H1 (cell line): ENCODE measurements around the gene RADIL. TPM values are rescaled to one million over a fixed set of nuclear protein-coding genes. Genes with fewer than 3 reads are reported as not detected.

Experiments
- CTCF ChIA-PET: fragments of 300-600 bp; sonication (Branson Sonifier 250); formaldehyde crosslinking; loops from one replicate; lab custom pipeline; 2021; ENCODE audit not compliant: partially characterized antibody; lab: Charles Lee
- POLR2A ChIA-PET: fragments of 300-600 bp; sonication (Branson Sonifier 250); formaldehyde crosslinking; loops from one replicate; lab custom pipeline; 2021; ENCODE audit warnings: inconsistent platforms; ENCODE audit not compliant: partially characterized antibody; lab: Charles Lee
- DNase-seq, 2 experiments: peaks; one replicate each; pipeline versions ENCODE4 v3.0.0 to v3.0.0-alpha.2; 2010 to 2022; ENCODE audit warnings: low spot score in 2 of 2, low read depth in 1 of 2, mixed read lengths in 1 of 2
- FAIRE-seq: peaks from 2 replicates; lab custom pipeline; 2011; peaks lifted over from hg19 to GRCh38; lab: Jason Lieb, UNC
- H2AFZ ChIP-seq: 2 replicates; pipeline ENCODE4 v1.8.1; 2012; ENCODE audit warnings: low read length, inconsistent platforms
- H2AK5ac ChIP-seq: 2 replicates; pipeline ENCODE4 v1.6.1; 2013; ENCODE audit warnings: low read depth, low read length
- H2BK120ac ChIP-seq: replicated peaks from 2 replicates; pipeline ENCODE3; 2013; ENCODE audit warnings: low read depth, low read length, inconsistent platforms
- H2BK12ac ChIP-seq: 2 replicates; pipeline ENCODE4 v1.6.1; 2013; ENCODE audit warnings: low read depth, low read length
- H2BK15ac ChIP-seq: 2 replicates; pipeline ENCODE4 v1.6.1; 2013; ENCODE audit warnings: low read length
- H2BK20ac ChIP-seq: 2 replicates; pipeline ENCODE4 v1.6.1; 2013; ENCODE audit warnings: low read length
- H2BK5ac ChIP-seq: 2 replicates; pipeline ENCODE4 v1.6.1; 2013; ENCODE audit warnings: low read depth, low read length
- H3K14ac ChIP-seq: 2 replicates; pipeline ENCODE4 v1.6.1; 2013; ENCODE audit warnings: inconsistent platforms; ENCODE audit not compliant: insufficient read length
- H3K18ac ChIP-seq: 2 replicates; pipeline ENCODE4 v1.6.1; 2013; ENCODE audit warnings: low read length; ENCODE audit errors: extremely low read depth
- H3K23ac ChIP-seq: 2 replicates; pipeline ENCODE4 v1.6.1; 2013; ENCODE audit warnings: inconsistent platforms; ENCODE audit not compliant: insufficient read length
- H3K23me2 ChIP-seq: 2 replicates; pipeline ENCODE4 v1.6.1; 2013; ENCODE audit warnings: low read depth, low read length
- H3K27ac ChIP-seq: 2 replicates; pipeline ENCODE4 v1.6.1; 2011; ENCODE audit warnings: low read depth, low read length, inconsistent platforms
- H3K27me3 ChIP-seq, 4 experiments: replicated peaks in 1 of 4; 1 replicate in 1 of 4; 2 replicates in 3 of 4; pipeline versions ENCODE4 v1.6.1 to v1.8.1; 2011 to 2013; ENCODE audit warnings: low read length in 3 of 4, mild to moderate bottlenecking in 3 of 4, inconsistent platforms in 2 of 4, mixed read lengths in 2 of 4, moderate library complexity in 1 of 4; ENCODE audit not compliant: control insufficient read depth in 3 of 4, insufficient read depth in 3 of 4; ENCODE audit errors: extremely low read depth in 1 of 4
- H3K36me3 ChIP-seq, 4 experiments: 2 replicates each; pipeline versions ENCODE4 v1.6.1 to v1.8.1; 2011 to 2013; ENCODE audit warnings: mild to moderate bottlenecking in 4 of 4, low read length in 3 of 4, moderate library complexity in 2 of 4, control low read depth in 1 of 4, inconsistent platforms in 1 of 4; ENCODE audit not compliant: insufficient read depth in 4 of 4, control insufficient read depth in 2 of 4
- H3K4ac ChIP-seq: replicated peaks from 2 replicates; pipeline ENCODE3; 2013; ENCODE audit warnings: low read length, low read depth, mixed read lengths, inconsistent platforms; ENCODE audit not compliant: insufficient read length
- H3K4me1 ChIP-seq, 4 experiments: replicated peaks in 1 of 4; 1 replicate in 1 of 4; 2 replicates in 3 of 4; pipeline versions ENCODE4 v1.6.1 to v1.8.1; 2011 to 2013; ENCODE audit warnings: low read length in 3 of 4, inconsistent platforms in 2 of 4, mixed read lengths in 1 of 4; ENCODE audit not compliant: insufficient read depth in 4 of 4, control insufficient read depth in 3 of 4
- H3K4me2 ChIP-seq, 2 experiments: 2 replicates each; pipeline versions ENCODE4 v1.6.1 to v1.8.1; 2011 to 2013; ENCODE audit warnings: low read depth in 2 of 2, low read length in 2 of 2, control low read depth in 1 of 2, inconsistent platforms in 1 of 2, mild to moderate bottlenecking in 1 of 2; ENCODE audit not compliant: insufficient read depth in 1 of 2
- H3K4me3 ChIP-seq, 4 experiments: fragments of 200-600, 300-600 bp in 1 of 4; sonication (generic), shearing (Covaris generic), sonication (Bioruptor Twin) in 1 of 4; 2 replicates each; pipeline versions ENCODE4 v1.5.1 to v1.8.1; 2011 to 2016; ENCODE audit warnings: low read length in 4 of 4, low read depth in 3 of 4, control low read depth in 2 of 4, inconsistent platforms in 2 of 4, mild to moderate bottlenecking in 2 of 4, mixed read lengths in 1 of 4, moderate library complexity in 1 of 4; ENCODE audit not compliant: insufficient read depth in 2 of 4; ENCODE audit errors: extremely low read depth in 1 of 4
- H3K56ac ChIP-seq: replicated peaks from 2 replicates; pipeline ENCODE3; 2013; ENCODE audit warnings: low read depth, mild to moderate bottlenecking, mixed read lengths, low read length, inconsistent platforms; ENCODE audit not compliant: insufficient read length
- H3K79me1 ChIP-seq: 2 replicates; pipeline ENCODE4 v1.6.1; 2013; ENCODE audit warnings: low read depth, low read length, control low read depth
- H3K79me2 ChIP-seq, 2 experiments: 2 replicates each; pipeline versions ENCODE4 v1.6.1 to v1.8.1; 2012 to 2013; ENCODE audit warnings: low read length in 2 of 2, mild to moderate bottlenecking in 2 of 2, inconsistent platforms in 1 of 2; ENCODE audit not compliant: insufficient read depth in 2 of 2, control insufficient read depth in 1 of 2
- H3K9ac ChIP-seq, 4 experiments: replicated peaks in 1 of 4; 1 replicate in 1 of 4; 2 replicates in 3 of 4; pipeline versions ENCODE4 v1.6.1 to v1.8.1; 2011 to 2013; ENCODE audit warnings: low read depth in 3 of 4, low read length in 3 of 4, control low read depth in 2 of 4, mild to moderate bottlenecking in 2 of 4, moderate library complexity in 2 of 4, inconsistent platforms in 1 of 4; ENCODE audit errors: extremely low read depth in 1 of 4
- H3K9me3 ChIP-seq, 2 experiments: 2 replicates each; pipeline versions ENCODE4 v1.6.1 to v1.8.1; 2012 to 2013; ENCODE audit warnings: mild to moderate bottlenecking in 2 of 2, moderate library complexity in 2 of 2, control low read depth in 1 of 2, inconsistent platforms in 1 of 2, low read depth in 1 of 2, low read length in 1 of 2, mixed read lengths in 1 of 2; ENCODE audit not compliant: insufficient read depth in 2 of 2
- H4K20me1 ChIP-seq, 2 experiments: replicated peaks in 1 of 2; 2 replicates each; pipeline versions ENCODE3 to v1.8.1; 2011 to 2013; ENCODE audit warnings: inconsistent platforms in 2 of 2, low read length in 2 of 2, mild to moderate bottlenecking in 1 of 2; ENCODE audit not compliant: insufficient read depth in 2 of 2, control insufficient read depth in 1 of 2
- H4K5ac ChIP-seq: 2 replicates; pipeline ENCODE4 v1.6.1; 2013; ENCODE audit warnings: low read length, low read depth, mixed read lengths, inconsistent platforms; ENCODE audit not compliant: insufficient read length
- H4K8ac ChIP-seq: 2 replicates; pipeline ENCODE4 v1.8.0; 2013; ENCODE audit warnings: mild to moderate bottlenecking, moderate library complexity, low read length, inconsistent platforms; ENCODE audit not compliant: insufficient read depth; ENCODE audit errors: extremely low read depth
- H4K91ac ChIP-seq: replicated peaks from 2 replicates; pipeline ENCODE3; 2013; ENCODE audit warnings: low read length, mixed read lengths, inconsistent platforms; ENCODE audit not compliant: insufficient read length
- ATF3 ChIP-seq: IDR thresholded peaks from 2 replicates; pipeline ENCODE4 v1.6.1; 2011; ENCODE audit warnings: low read depth, mild to moderate bottlenecking, low read length; ENCODE audit not compliant: insufficient read depth
- MAFK ChIP-seq: IDR thresholded peaks from 2 replicates; pipeline ENCODE4 v1.6.1; 2012; ENCODE audit warnings: low read depth, mild to moderate bottlenecking, improper control_type of control experiment, low read length
- RBBP5 ChIP-seq: IDR thresholded peaks from 2 replicates; pipeline ENCODE4 v1.7.1; 2012; ENCODE audit warnings: low read depth, mild to moderate bottlenecking, inconsistent platforms, low read length, moderate library complexity, borderline replicate concordance
- RNF2 ChIP-seq: fragments of 200-900, 300-1000 bp; sonication (generic); IDR thresholded peaks from 2 replicates; pipeline ENCODE4 v1.7.1; 2016; ENCODE audit warnings: borderline replicate concordance, low read depth, mild to moderate bottlenecking, antibody characterized with exemption, low read length; ENCODE audit not compliant: poor library complexity, severe bottlenecking; ENCODE audit errors: missing control alignments
- SAP30 ChIP-seq: fragments of 300-600 bp; sonication (generic); IDR thresholded peaks from 2 replicates; pipeline ENCODE4 v1.7.1; 2012; ENCODE audit warnings: low read length, moderate library complexity, mild to moderate bottlenecking, inconsistent platforms; ENCODE audit not compliant: insufficient read depth, insufficient replicate concordance
- SP2 ChIP-seq: IDR thresholded peaks from 2 replicates; pipeline ENCODE4 v1.6.1; 2012; ENCODE audit warnings: mild to moderate bottlenecking, low read length, inconsistent platforms
- SUZ12 ChIP-seq: fragments of 200-600 bp; sonication (generic); IDR thresholded peaks from 2 replicates; pipeline ENCODE4 v1.6.1; 2012; ENCODE audit warnings: mild to moderate bottlenecking, inconsistent platforms, low read length, moderate library complexity, mixed read lengths
- TBP ChIP-seq: IDR thresholded peaks from 2 replicates; pipeline ENCODE4 v1.6.1; 2011; ENCODE audit warnings: low read depth, low read length, improper control_type of control experiment
- WGBS, 2 experiments: shearing (Covaris generic) in 1 of 2; methylation state at CpG; one replicate each; pipeline versions ENCODE4 v1.1.6 to v1.1.7; 2013 to 2015; ENCODE audit warnings: low lambda C conversion rate in 2 of 2, mixed read lengths in 2 of 2, inconsistent platforms in 1 of 2, low coverage in 1 of 2, missing lambda C conversion rate in 1 of 2; ENCODE audit not compliant: insufficient replicate concordance in 2 of 2, insufficient coverage in 1 of 2, insufficient read length in 1 of 2; ENCODE audit errors: extremely low coverage in 1 of 2, missing lambda C conversion rate in 1 of 2; 5-methylcytosine and 5-hydroxymethylcytosine counted together
- polyA plus RNA-seq, 7 experiments: library from polyadenylated mRNA; depleted of rRNA in 3 of 7; stranded (reverse) in 5 of 7; unstranded in 2 of 7; fragments of >200 nt in 5 of 7; fragments of 200-250 nt in 2 of 7; gene quantifications; 1 replicate in 5 of 7; 2 replicates in 1 of 7; 4 replicates in 1 of 7; pipeline versions ENCODE4 v1.2.1 to v1.2.3, GENCODE V29; 2011 to 2013; ENCODE audit warnings: missing spikeins in 2 of 7, mixed read lengths in 2 of 7
- total RNA-seq: library from RNA; stranded (reverse); fragmentation: NEBNext Ultra II Directional; extraction: Animal tissue kit (Norgen Biotek cat#: 25700); gene quantifications from 2 replicates; pipeline ENCODE4 v1.2.1, GENCODE V29; 2021

The RADIL gene
- total and polyA plus RNA-seq, 2 of the 8 experiments (the other 6 are each of a cell fraction or from before 2014, with no cell fraction given): 5.0 to 5.4 TPM

DNA sequence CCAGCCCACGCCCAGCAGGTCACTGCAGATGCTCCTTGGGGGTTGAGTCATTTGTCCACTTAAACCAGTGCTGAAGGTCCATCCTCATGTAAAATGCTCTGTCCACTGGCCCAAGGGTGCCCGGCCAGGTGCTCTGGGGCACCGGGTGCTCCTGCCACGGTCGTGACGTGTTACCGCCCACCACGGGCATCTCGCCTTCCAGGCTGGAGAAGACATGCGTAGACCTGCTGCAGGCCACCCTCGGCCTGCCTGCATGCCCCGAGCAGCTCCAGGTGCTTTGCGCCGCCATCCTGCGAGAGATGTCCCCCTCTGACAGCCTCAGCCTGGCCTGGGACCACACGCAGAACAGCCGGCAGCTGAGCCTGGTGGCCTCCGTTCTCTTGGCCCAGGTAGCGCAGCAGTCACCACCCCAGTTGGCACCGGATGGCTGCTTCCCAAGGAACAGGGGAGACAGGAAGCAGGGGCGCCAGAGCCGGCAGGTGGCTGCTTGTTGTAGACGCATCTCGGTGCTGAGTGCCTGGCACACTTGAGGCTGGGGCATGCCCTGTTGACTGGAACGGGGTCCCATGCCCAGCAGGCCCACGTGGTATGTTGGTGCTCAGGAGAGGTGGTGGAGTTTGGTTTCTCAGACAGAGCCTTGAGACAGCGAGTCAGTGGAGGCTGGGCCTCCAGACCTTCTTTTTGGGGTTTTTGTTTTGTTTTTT lies 102.0 kb downstream of the RADIL start:
- Histone ChIP-seq H3K27me3 (no peaks in the 10 kb centered on the region), H3K9me3 (no peaks in the 10 kb centered on the region), H3K4me1 (no peaks in the 10 kb centered on the region), H3K27ac (no peak overlapping the region), H2AK5ac (no peak overlapping the region), H2BK12ac (no peak overlapping the region), H2AFZ (no peak overlapping the region), H2BK5ac (no peak overlapping the region), H3K4me3 (no peak overlapping the region), H3K9ac (no peak overlapping the region), H3K23ac (no peak overlapping the region), H4K20me1 (peaks cover 0 to 8% of the 10 kb centered on the region in 2 experiments), H2BK20ac (no peak overlapping the region), H2BK15ac (no peak overlapping the region), H3K14ac (no peak overlapping the region), H3K56ac (no peak overlapping the region), H3K18ac (no peak overlapping the region), H4K8ac (no peak overlapping the region), H3K36me3 (peaks cover 0 to 39% (median 13%) of the 10 kb centered on the region in 4 experiments; a peak in 5 of 8 replicates), H3K4me2 (no peak overlapping the region), H2BK120ac (no peak overlapping the region), H3K79me1 (no peaks in the 10 kb centered on the region; the same call in none of the 2 replicates), H3K23me2 (no peaks in the 10 kb centered on the region), H3K4ac (no peak overlapping the region), H4K91ac (no peak overlapping the region), H4K5ac (no peak overlapping the region), H3K79me2 (peaks cover 0 to 15% of the 10 kb centered on the region in 2 experiments; a peak in 2 of 4 replicates)
- CTCF ChIA-PET: no interaction called here
- TF ChIP-seq MAFK (no peak), TBP (no peak), SUZ12 (no peak), ATF3 (no peak), SAP30 (no peak), RBBP5 (no peak), SP2 (no peak), RNF2 (no peak)
- no peak for FAIRE-seq
- DNase-seq: no peak
- POLR2A ChIA-PET: interaction anchor here (1.0 kb wide), 1 partner anchor 9 kb away, joined by 4 read pairs; no protein-coding TSS in a partner anchor
- WGBS, 2 experiments: 94% methylated on average over 25 of the region's 27 CpGs; no CpG with 5 or more reads in 1 of the 2 experiments
